IMR-90 (cell line): ENCODE measurements around the gene TRPC4. TPM values are rescaled to one million over a fixed set of nuclear protein-coding genes. Genes with fewer than 3 reads are reported as not detected.

ENCODE experiments used
- ATAC-seq: fragments of 200-7000 bp; cut with Tn5 transposase; 2 replicates; pipeline ENCODE4 v1.9.1; 2020; ENCODE audit warnings: low read depth, mild to moderate bottlenecking, moderate library complexity
- BruUV-seq: library from RNA; stranded (reverse); fragments of 400-500 nt; replicated peaks from 2 replicates; lab custom pipeline; 2021; lab: Mats Ljungman, UMichigan
- CTCF ChIA-PET: fragments of 300-600 bp; formaldehyde crosslinking; extraction: SDS; loops from one replicate; lab custom pipeline; 2021; ENCODE audit warnings: antibody characterized with exemption; lab: Yijun Ruan, JAX
- POLR2A ChIA-PET: fragments of 300-600 bp; sonication (Branson Sonifier 250); formaldehyde crosslinking; loops from one replicate; lab custom pipeline; 2022; ENCODE audit warnings: antibody characterized with exemption; ENCODE audit not compliant: unreplicated experiment; lab: Charles Lee
- DNase-seq: peaks from one replicate; pipeline ENCODE4 v3.0.0; 2013
- H2AFZ ChIP-seq: replicated peaks from 2 replicates; pipeline ENCODE3; 2013; ENCODE audit warnings: low read length, mild to moderate bottlenecking; ENCODE audit not compliant: poor library complexity
- H2AK5ac ChIP-seq: 2 replicates; pipeline ENCODE4 v1.6.1; 2013; ENCODE audit warnings: low read depth, low read length, inconsistent platforms
- H2AK9ac ChIP-seq: replicated peaks from 2 replicates; pipeline ENCODE3; 2013; ENCODE audit warnings: mild to moderate bottlenecking, low read depth, low read length, moderate library complexity; ENCODE audit not compliant: poor library complexity
- H2BK120ac ChIP-seq: 2 replicates; pipeline ENCODE4 v1.6.1; 2013; ENCODE audit warnings: low read depth, low read length, inconsistent platforms
- H2BK15ac ChIP-seq: 3 replicates; pipeline ENCODE4 v1.6.1; 2013; ENCODE audit warnings: low read depth, low read length, inconsistent platforms
- H2BK20ac ChIP-seq: 2 replicates; pipeline ENCODE4 v1.6.1; 2013; ENCODE audit warnings: low read depth, mild to moderate bottlenecking, inconsistent platforms, low read length, moderate library complexity
- H2BK5ac ChIP-seq: 2 replicates; pipeline ENCODE4 v1.6.1; 2013; ENCODE audit warnings: mild to moderate bottlenecking, low read depth, low read length, inconsistent platforms; ENCODE audit not compliant: poor library complexity, severe bottlenecking
- H3K14ac ChIP-seq: replicated peaks from 2 replicates; pipeline ENCODE4 v1.6.1; 2013; ENCODE audit warnings: low read depth, low read length, inconsistent platforms
- H3K18ac ChIP-seq: 2 replicates; pipeline ENCODE4 v1.6.1; 2013; ENCODE audit warnings: low read depth, low read length, control low read depth
- H3K23ac ChIP-seq: 2 replicates; pipeline ENCODE4 v1.6.1; 2013; ENCODE audit warnings: low read depth, low read length, inconsistent platforms
- H3K27ac ChIP-seq: 2 replicates; pipeline ENCODE4 v1.5.1; 2013; ENCODE audit warnings: mild to moderate bottlenecking, control low read depth, low read length; ENCODE audit not compliant: insufficient read depth
- H3K27me3 ChIP-seq: 2 replicates; pipeline ENCODE4 v1.6.1; 2013; ENCODE audit warnings: low read length; ENCODE audit not compliant: control insufficient read depth, insufficient read depth
- H3K36me3 ChIP-seq: 2 replicates; pipeline ENCODE4 v1.6.1; 2013; ENCODE audit warnings: low read length, mixed read lengths; ENCODE audit not compliant: control insufficient read depth, insufficient read depth
- H3K4ac ChIP-seq: 2 replicates; pipeline ENCODE4 v1.6.1; 2013; ENCODE audit warnings: low read depth, low read length, inconsistent platforms
- H3K4me1 ChIP-seq: 2 replicates; pipeline ENCODE4 v1.6.1; 2013; ENCODE audit warnings: low read length, mixed read lengths; ENCODE audit not compliant: control insufficient read depth, insufficient read depth
- H3K4me2 ChIP-seq: 2 replicates; pipeline ENCODE4 v1.6.1; 2013; ENCODE audit warnings: low read depth, mild to moderate bottlenecking, control low read depth, low read length, moderate library complexity
- H3K4me3 ChIP-seq: 2 replicates; pipeline ENCODE4 v1.5.1; 2013; ENCODE audit warnings: low read depth, mild to moderate bottlenecking, control low read depth, low read length, moderate library complexity; ENCODE audit not compliant: insufficient read depth
- H3K56ac ChIP-seq: 2 replicates; pipeline ENCODE4 v1.6.1; 2013; ENCODE audit warnings: low read length, inconsistent platforms; ENCODE audit not compliant: insufficient read depth; ENCODE audit errors: extremely low read depth
- H3K79me1 ChIP-seq, 2 experiments: 2 replicates each; pipeline ENCODE4 v1.6.1; 2013; ENCODE audit warnings: low read length in 2 of 2, inconsistent platforms in 1 of 2, low read depth in 1 of 2
- H3K9ac ChIP-seq: 2 replicates; pipeline ENCODE4 v1.6.1; 2013; ENCODE audit warnings: low read depth, low read length, control low read depth
- H3K9me1 ChIP-seq: 2 replicates; pipeline ENCODE4 v1.6.1; 2013; ENCODE audit warnings: low read length, inconsistent platforms; ENCODE audit not compliant: insufficient read depth
- H3K9me3 ChIP-seq: 2 replicates; pipeline ENCODE4 v1.6.1; 2013; ENCODE audit warnings: low read length; ENCODE audit not compliant: control insufficient read depth, insufficient read depth
- H4K20me1 ChIP-seq: 2 replicates; pipeline ENCODE4 v1.6.1; 2013; ENCODE audit warnings: low read length, inconsistent platforms; ENCODE audit not compliant: insufficient read depth
- H4K5ac ChIP-seq: 2 replicates; pipeline ENCODE4 v1.6.1; 2013; ENCODE audit warnings: mild to moderate bottlenecking, low read depth, low read length, control low read depth
- H4K8ac ChIP-seq, 2 experiments: 2 replicates each; pipeline ENCODE4 v1.6.1; 2013; ENCODE audit warnings: low read depth in 2 of 2, low read length in 2 of 2, control low read depth in 1 of 2, inconsistent platforms in 1 of 2
- H4K91ac ChIP-seq: 2 replicates; pipeline ENCODE4 v1.6.1; 2013; ENCODE audit warnings: low read depth, low read length, inconsistent platforms; ENCODE audit not compliant: insufficient read depth
- CEBPB ChIP-seq: IDR thresholded peaks from 2 replicates; pipeline ENCODE4 v1.6.1; 2012; ENCODE audit warnings: low read depth, low read length, improper control_type of control experiment
- RFX5 ChIP-seq: IDR thresholded peaks from 2 replicates; pipeline ENCODE4 v1.8.0; 2012; ENCODE audit warnings: low read depth, mild to moderate bottlenecking, low read length, moderate library complexity
- dilution Hi-C: fragments of 300-500 bp; cut with HindIII; formaldehyde crosslinking; loops from one replicate; pipeline ENCODE4 v1.14.3; 2018; ENCODE audit warnings: low sequenced_read_pairs; ENCODE audit not compliant: unreplicated experiment
- in situ Hi-C: fragments of 300-500 bp; cut with MboI; formaldehyde crosslinking; loops from 3 replicates; pipeline ENCODE4 v1.14.3; 2019; ENCODE audit warnings: low sequenced_read_pairs, inconsistent platforms, mixed read lengths
- intact Hi-C: fragments of 100-400 bp; cut with micrococcal nuclease; formaldehyde crosslinking; loops from 2 replicates; pipeline ENCODE4 v1.10.0; 2022
- polyA plus RNA-seq, 3 experiments: library from polyadenylated mRNA; depleted of rRNA; stranded (reverse); fragments of >200 nt; gene quantifications; 2 replicates each; pipeline ENCODE4 v1.2.3, GENCODE V29; 2012; ENCODE audit warnings: low replicate concordance in 1 of 3
- total RNA-seq: library from RNA; depleted of rRNA; stranded (reverse); fragments of >200 nt; gene quantifications from 2 replicates; pipeline ENCODE4 v1.2.3, GENCODE V29; 2012

The TRPC4 gene
- total and polyA plus RNA-seq, 2 of the 4 experiments (the other 2 are of a cell fraction), result 1.9 to 5.2 TPM

GRCh38 chr13:37648609-37649008, 221.0 kb downstream of the TRPC4 start:
- DNase-seq (peak; percentile 88), ATAC-seq (peak; percentile 84)
- in situ Hi-C loops, result loop anchor here (5.0 to 25.0 kb wide), 6 partner anchors 216 to 1114 kb away; partner anchors contain the start of gene TRPC4
- H4K8ac ChIP-seq, result peak overlapping the region in 1 of 2 experiments; percentile 6; a peak in 1 of 4 replicates
- TF ChIP-seq CEBPB (0 out of 2 replicates have a peak, but pooled peaks have one; percentile 6), RFX5 (no peak)
- H2AFZ ChIP-seq, result no peak overlapping the region
- no peak overlapping the region for H3K4me2 ChIP-seq
- H3K23ac ChIP-seq, result no peak overlapping the region
- no peaks in the 10 kb centered on the region for H3K9me1 ChIP-seq
- no peaks in the 10 kb centered on the region for H3K9me3 ChIP-seq
- no peak overlapping the region for H2BK5ac ChIP-seq
- H4K5ac ChIP-seq, result no peak overlapping the region
- H3K27ac ChIP-seq, result no peak overlapping the region
- intact Hi-C loops, result loop anchor here (10.0 kb wide), 2 partner anchors 576 to 1266 kb away; no protein-coding TSS in a partner anchor
- ChIA-PET CTCF (interaction anchor here (1.1 kb wide), 1 partner anchor 9 kb away, joined by 3 read pairs; no protein-coding TSS in a partner anchor), POLR2A (interaction anchor here (0.6 kb wide), 1 partner anchor 222 kb away, joined by 4 read pairs; no protein-coding TSS in a partner anchor)
- no TSS peak for BruUV-seq
- no peak overlapping the region for H2BK20ac ChIP-seq
- H3K4ac ChIP-seq, result no peak overlapping the region
- no peaks in the 10 kb centered on the region; the same call in 1 of the 2 replicates for H3K36me3 ChIP-seq
- H3K56ac ChIP-seq, result no peak overlapping the region
- no peak overlapping the region for H3K4me3 ChIP-seq
- no peak overlapping the region for H4K91ac ChIP-seq
- peaks cover 9% of the 10 kb centered on the region for H3K4me1 ChIP-seq
- dilution Hi-C loops, result no loop called here
- H3K27me3 ChIP-seq, result no peaks in the 10 kb centered on the region
- H2AK9ac ChIP-seq, result no peak overlapping the region
- no peak overlapping the region for H3K9ac ChIP-seq
- no peak overlapping the region for H3K18ac ChIP-seq
- H4K20me1 ChIP-seq, result no peaks in the 10 kb centered on the region
- no peak overlapping the region for H3K14ac ChIP-seq
- H3K79me1 ChIP-seq, result no peaks in the 10 kb centered on the region
- no peak overlapping the region for H2AK5ac ChIP-seq
- no peak overlapping the region; the same call in 1 of the 2 replicates for H2BK120ac ChIP-seq
- no peak overlapping the region for H2BK15ac ChIP-seq
